Activated naive CD8-positive, alpha-beta T cell (primary cell): Measurements from ENCODE around the gene UBE2V1.

Experiments used
- H3K27ac Mint-ChIP-seq: one replicate; pipeline ENCODE4 v1.8.0; 2021; ENCODE audit warnings: mixed read lengths
- H3K27me3 Mint-ChIP-seq: one replicate; pipeline ENCODE4 v1.8.0; 2021; ENCODE audit warnings: mixed read lengths
- H3K36me3 Mint-ChIP-seq: one replicate; pipeline ENCODE4 v1.8.0; 2021; ENCODE audit warnings: mixed read lengths
- H3K4me1 Mint-ChIP-seq: one replicate; pipeline ENCODE4 v1.8.0; 2021; ENCODE audit warnings: low read depth, mixed read lengths
- H3K4me3 Mint-ChIP-seq: one replicate; pipeline ENCODE4 v1.8.0; 2021; ENCODE audit warnings: mild to moderate bottlenecking, mixed read lengths
- H3K9me3 Mint-ChIP-seq: one replicate; pipeline ENCODE4 v1.8.0; 2021; ENCODE audit warnings: low read depth, mixed read lengths

Gene UBE2V1

DNA sequence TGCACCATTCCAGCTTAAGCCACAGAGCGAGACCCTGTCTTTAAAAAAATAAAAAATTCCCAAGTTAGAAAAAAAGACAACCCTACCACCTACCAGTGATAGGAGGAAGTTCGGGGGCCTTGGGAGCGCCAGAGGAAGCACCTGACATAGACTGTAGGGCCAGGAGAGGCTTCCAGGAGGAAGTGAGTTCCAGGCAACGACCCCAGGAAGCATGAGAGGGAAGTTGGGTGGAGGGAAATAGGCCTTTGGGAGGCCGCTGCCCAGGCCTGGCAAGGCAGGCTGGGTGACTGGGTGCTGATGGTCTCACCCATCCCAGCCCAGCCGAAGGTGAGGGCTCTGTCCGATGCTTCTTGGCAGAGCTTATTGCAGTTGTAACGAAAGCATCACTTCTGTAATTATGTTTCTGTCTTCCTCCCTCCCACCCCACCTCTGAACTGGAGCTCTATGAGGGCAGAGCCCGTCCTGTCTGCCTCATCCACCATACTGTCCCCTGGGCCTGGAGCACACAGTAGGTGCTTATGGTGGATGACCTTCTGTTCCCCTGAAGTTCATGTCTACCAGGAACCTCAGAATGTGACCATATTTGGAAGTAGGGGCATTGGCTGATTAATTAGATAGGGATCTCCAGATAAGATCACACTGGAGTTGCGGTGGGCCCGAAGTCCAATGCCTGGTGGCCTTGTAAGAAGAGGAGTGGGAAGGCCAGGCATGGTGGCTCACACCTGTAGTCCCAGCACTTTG lies 54.1 kb downstream of the UBE2V1 start:
- H3K9me3 Mint-ChIP-seq, result no peaks in the 10 kb centered on the region
- no peaks in the 10 kb centered on the region for H3K36me3 Mint-ChIP-seq
- no peak overlapping the region for H3K4me3 Mint-ChIP-seq
- no peaks in the 10 kb centered on the region for H3K4me1 Mint-ChIP-seq
- no peaks in the 10 kb centered on the region for H3K27me3 Mint-ChIP-seq
- H3K27ac Mint-ChIP-seq, result no peak overlapping the region

DNA sequence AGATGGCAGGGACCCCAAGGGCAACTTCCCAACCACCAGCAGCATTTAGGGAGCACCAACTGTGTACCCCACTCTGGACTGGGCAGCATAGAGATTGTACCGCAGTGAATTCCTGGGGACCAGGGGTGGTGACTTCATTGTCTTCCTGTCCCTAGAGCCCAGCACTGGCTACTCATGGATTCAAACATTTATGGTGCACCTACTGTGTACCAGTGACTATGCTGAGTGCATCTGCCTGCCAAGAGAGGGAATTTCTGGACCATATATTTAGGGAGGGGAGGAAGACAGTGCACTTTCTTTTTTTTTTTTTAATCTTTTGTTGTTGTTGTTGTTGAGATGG lies 55.3 kb downstream of the UBE2V1 start:
- Mint-ChIP-seq H3K4me3 (no peak overlapping the region), H3K27ac (no peak overlapping the region), H3K36me3 (no peaks in the 10 kb centered on the region), H3K9me3 (no peaks in the 10 kb centered on the region), H3K4me1 (no peaks in the 10 kb centered on the region), H3K27me3 (no peaks in the 10 kb centered on the region)

DNA sequence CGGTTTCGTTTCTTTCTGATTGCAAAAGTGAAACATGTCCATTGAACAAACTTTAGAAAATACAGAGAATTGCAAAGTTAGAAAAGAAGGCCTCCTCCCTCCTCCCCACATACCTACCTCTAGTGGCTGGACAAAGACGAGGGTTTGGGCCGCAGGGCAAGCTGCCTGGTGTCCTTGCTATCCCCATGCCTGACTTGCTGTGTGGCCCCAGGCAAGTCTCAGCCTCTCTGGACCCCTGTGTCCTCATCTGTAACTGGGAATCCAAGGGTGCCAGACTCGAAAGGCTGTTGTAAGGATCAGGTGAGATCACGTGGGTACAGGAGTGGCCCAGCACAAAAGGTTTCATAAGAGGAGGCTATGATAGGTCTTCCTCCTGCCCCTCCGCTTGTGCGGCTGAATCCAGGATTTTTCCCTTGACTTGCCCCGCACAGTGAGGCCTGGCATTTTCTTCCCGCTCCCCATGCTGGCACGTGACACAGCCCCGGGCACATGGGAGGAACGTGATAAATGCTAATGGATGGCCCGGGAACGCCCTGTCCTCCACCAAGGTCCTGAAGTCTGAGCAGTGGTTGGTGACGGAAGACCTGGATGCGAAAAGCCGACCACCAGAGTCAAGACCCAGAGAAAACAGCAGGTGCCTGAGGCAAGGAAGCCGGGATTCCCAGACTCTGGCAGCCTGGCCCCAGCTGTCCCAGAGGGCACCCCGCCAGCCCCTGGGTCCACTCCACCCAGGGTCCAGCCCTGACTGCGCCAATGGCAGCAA lies 55.8 kb downstream of the UBE2V1 start:
- H3K4me1 Mint-ChIP-seq, result no peaks in the 10 kb centered on the region
- no peak overlapping the region for H3K27ac Mint-ChIP-seq
- H3K4me3 Mint-ChIP-seq, result no peak overlapping the region
- H3K36me3 Mint-ChIP-seq, result no peaks in the 10 kb centered on the region
- no peaks in the 10 kb centered on the region for H3K9me3 Mint-ChIP-seq
- H3K27me3 Mint-ChIP-seq, result no peaks in the 10 kb centered on the region

DNA sequence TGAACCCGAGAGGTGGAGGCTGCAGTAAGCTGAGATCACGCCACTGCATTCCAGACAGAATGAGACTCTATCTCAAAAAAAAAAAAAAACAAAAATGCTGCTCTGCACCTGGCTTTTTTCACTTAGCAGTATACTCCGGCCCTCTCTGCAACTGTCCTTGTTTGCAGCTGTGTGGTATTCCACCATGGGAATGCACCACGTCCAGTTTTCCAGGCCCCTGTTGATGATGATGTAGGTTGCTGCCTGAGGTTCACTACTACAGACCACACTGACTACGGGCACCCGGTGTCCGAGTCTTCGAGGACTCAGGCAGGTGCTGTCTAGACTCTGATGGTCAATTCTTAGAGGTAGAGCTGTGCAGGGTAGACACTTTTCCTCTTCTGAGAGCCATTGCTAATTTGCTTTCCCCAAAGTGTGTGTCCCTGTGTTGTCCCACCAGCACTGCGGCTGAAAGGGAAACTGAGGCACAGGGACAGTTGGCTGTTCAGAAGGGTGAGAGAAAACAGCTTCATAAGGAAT lies 56.5 kb downstream of the UBE2V1 start:
- H3K4me3 Mint-ChIP-seq, result no peak overlapping the region
- H3K27ac Mint-ChIP-seq, result no peak overlapping the region
- no peaks in the 10 kb centered on the region for H3K36me3 Mint-ChIP-seq
- peaks cover 2% of the 10 kb centered on the region for H3K27me3 Mint-ChIP-seq
- no peaks in the 10 kb centered on the region for H3K9me3 Mint-ChIP-seq
- no peaks in the 10 kb centered on the region for H3K4me1 Mint-ChIP-seq

DNA sequence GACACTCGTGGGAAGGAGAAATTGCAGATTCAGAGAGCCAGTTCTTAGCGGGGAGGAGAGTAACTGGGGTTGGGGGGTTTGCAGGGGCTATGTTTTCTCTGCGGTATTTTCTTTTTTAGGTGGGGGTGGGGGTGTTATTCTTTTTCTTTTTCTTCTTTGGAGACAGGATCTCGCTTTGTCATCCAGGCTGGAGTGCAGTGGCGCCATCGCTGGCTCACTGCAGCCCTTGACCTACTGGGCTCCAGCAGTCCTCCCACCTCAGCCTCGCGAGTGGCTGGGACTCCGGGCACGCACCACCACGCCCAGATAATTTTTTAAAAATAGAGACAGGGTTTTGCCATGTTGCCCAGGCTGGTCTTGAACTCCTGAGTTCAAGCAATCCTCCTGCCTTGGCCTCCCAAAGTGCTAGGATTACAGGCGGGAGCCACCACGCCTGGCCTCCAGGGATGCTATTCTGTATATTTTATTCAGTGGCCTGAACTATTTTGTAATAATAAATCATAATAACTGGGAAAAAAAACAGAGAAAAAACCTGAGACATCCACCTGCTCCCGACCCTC lies 57.3 kb downstream of the UBE2V1 start:
- H3K27ac Mint-ChIP-seq, result no peak overlapping the region
- H3K9me3 Mint-ChIP-seq, result no peaks in the 10 kb centered on the region
- peaks cover 2% of the 10 kb centered on the region for H3K27me3 Mint-ChIP-seq
- H3K4me1 Mint-ChIP-seq, result no peaks in the 10 kb centered on the region
- H3K36me3 Mint-ChIP-seq, result no peaks in the 10 kb centered on the region
- H3K4me3 Mint-ChIP-seq, result no peak overlapping the region

DNA sequence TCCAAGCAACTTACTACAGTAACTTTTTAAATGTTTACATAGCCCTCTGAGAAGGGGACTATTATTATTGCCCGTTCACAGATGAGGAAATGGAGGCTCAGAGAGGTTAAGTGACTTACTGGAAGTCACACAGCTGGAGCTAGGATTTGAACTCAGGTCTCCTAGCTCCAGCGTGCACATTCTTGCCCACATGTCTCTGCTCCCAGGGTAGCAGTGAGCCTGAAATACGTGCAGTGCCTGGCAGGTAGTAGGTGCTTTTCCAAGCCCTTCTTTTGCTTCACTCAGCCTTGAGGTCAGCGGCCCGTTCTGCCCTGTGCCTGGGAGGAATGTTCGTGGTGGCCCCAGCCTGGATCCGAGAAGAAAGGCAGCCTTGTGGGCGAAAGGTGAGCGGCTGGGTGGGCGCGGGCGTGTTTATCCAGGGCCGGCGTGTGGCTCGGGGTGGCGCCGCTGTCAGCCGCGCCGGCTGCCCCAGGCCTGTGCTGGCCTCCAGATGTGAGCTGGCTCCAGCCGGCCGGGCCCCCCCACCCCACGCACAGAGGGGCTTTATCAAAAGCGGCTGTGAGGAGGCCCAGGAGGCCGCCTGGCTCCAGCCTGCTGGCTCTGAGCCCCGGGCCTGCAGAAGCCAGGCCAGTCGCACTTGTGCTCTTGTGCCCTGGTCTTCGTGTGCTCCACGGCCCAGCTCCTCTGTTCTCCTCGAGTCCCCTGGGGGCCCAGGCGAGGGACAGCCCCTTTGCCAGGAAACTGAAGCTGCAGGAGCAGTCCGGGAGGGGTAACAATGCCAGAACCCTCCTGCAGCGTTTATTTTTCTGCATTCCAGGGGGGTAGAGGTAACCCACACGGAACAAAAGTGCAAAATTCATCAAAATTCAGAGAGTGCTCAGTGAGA lies 58.1 kb downstream of the UBE2V1 start:
- H3K4me3 Mint-ChIP-seq, result no peak overlapping the region
- H3K9me3 Mint-ChIP-seq, result no peaks in the 10 kb centered on the region
- H3K36me3 Mint-ChIP-seq, result no peaks in the 10 kb centered on the region
- H3K27me3 Mint-ChIP-seq, result peaks cover 2% of the 10 kb centered on the region
- no peak overlapping the region for H3K27ac Mint-ChIP-seq
- H3K4me1 Mint-ChIP-seq, result no peaks in the 10 kb centered on the region

DNA sequence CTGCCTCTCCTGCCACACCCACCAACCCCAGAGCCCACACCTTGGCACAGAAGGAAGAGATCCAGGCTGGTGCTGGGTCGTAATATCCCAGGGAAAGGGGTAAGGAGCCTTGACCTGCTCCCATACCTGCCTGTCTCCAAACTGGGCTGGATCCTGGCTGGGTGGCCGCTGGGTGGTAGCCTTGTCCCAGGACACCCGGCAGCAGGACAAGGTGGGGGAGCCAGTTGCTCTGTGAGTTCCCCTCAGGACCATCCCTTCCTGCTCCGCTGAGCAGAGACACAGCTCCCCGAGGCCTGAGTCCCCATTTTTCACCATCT lies 58.8 kb downstream of the UBE2V1 start:
- peaks cover 2% of the 10 kb centered on the region for H3K27me3 Mint-ChIP-seq
- H3K27ac Mint-ChIP-seq, result no peak overlapping the region
- no peaks in the 10 kb centered on the region for H3K36me3 Mint-ChIP-seq
- H3K4me1 Mint-ChIP-seq, result no peaks in the 10 kb centered on the region
- no peaks in the 10 kb centered on the region for H3K9me3 Mint-ChIP-seq
- no peak overlapping the region for H3K4me3 Mint-ChIP-seq

DNA sequence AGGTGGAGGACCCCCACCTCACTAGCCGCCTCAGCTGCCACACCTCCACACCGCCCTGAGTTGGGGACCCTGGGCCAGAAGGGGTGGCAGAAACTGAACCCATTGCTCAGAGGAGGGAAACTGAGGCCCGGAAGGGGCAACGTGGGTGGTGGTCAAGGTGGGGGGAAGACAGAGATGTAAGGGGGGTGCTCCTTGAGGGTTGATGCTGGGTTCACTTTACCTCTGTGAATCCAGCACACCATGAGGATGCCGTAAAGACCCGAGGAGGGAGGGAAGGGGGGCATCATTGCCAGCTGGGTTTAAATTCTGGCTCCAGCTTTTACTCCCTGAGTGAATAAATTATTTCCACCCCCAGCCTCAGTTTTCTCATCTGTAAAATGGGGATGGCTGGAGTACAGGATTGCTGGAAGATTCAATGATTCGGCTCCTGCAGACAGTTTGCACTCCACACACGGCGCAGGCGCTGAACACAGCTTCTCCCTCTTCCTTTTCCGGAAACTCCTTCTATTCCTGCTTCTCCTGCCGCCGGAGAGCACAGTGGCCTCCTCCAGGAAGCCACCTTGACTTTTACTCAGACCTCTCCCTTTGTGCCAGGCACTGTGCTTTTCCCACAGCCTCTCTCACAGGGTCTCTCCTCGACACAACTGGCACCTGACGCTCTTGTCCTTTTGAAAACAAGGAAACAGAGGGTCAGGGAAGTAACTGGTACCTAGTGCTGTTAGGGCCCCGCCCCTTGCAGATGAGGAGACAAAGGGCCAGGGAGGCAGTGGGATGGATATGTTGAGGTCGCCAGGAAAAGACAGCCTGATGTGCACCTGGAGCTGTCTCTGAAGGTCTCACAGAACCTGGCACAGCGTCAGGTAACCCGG lies 59.4 kb downstream of the UBE2V1 start:
- H3K4me3 Mint-ChIP-seq, result no peak overlapping the region
- H3K27me3 Mint-ChIP-seq, result peaks cover 2% of the 10 kb centered on the region
- no peaks in the 10 kb centered on the region for H3K9me3 Mint-ChIP-seq
- peaks cover 4% of the 10 kb centered on the region for H3K4me1 Mint-ChIP-seq
- no peaks in the 10 kb centered on the region for H3K36me3 Mint-ChIP-seq
- no peak overlapping the region for H3K27ac Mint-ChIP-seq

DNA sequence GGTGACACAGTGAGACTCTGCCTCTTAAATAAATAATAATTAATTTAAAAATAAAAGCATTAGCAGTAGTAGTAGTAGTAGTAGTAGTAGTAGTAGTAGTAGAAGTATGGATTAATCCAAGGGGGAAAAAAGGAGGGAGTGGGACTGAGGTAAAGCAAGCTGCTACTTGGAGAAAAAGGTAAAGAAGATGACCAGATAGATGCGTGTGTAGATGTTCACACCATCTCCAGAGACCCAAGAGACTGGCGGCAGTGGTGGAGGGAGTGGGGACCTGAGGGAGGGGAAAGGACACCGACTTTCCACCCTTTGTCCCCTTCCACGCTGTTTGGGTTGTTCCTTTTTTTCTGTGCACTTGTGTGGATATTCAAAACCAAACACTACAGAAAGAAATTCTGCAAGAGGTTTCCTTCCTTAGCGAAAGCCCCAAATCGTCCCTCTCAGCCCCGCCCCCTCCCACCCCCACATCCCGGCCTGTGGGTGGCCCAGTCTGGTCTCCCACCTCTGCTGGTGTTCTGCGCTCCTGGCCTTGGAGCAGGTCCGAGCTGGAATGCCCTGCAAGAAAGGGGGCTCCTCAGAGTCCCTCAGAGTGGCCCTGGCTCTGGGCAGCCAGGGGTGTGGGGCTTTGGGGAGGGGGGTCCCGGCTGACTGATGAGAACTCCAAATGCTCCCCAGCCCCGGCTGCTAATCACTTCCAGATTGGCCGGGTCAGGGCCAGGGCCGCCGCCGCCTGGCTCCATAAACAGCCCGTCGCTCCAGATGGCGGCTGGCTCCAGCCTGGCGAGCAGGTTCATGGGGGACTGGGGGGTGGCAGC lies 60.2 kb downstream of the UBE2V1 start:
- H3K27ac Mint-ChIP-seq, result no peak overlapping the region
- peaks cover 2% of the 10 kb centered on the region for H3K27me3 Mint-ChIP-seq
- no peak overlapping the region for H3K4me3 Mint-ChIP-seq
- H3K4me1 Mint-ChIP-seq, result peaks cover 10% of the 10 kb centered on the region
- H3K9me3 Mint-ChIP-seq, result no peaks in the 10 kb centered on the region
- H3K36me3 Mint-ChIP-seq, result no peaks in the 10 kb centered on the region

DNA sequence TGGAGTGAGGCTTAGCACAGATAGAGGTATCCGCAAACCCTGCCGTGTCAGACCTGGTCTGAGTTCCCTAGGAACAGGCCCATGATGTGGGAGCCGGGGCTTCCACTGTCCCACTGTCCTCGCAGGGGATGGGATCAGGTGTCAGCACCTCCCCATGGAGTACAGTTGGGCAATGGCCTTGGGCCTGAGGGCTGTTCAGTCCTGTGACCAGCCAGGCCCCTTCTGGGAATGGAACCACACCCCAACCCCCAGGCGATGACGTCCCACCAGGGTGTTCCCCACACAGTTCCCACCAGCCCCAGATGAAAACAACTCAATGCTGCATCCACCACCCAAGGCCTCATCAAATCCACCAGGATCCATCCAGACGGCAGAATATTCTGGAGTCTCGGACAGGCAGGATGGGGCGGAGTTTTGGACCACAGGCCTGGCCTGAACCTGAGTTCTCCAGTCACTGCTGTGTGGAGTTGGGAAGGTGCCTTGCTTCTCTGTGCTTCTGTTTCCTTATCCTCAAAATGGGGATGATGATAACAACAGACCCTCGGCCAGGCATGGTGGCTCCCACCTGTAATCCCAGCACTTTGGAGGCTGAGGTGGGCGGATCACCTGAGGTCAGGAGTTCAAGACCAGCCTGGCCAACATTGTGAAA lies 62.2 kb downstream of the UBE2V1 start:
- H3K4me3 Mint-ChIP-seq, result no peak overlapping the region
- peaks cover 4% of the 10 kb centered on the region for H3K27me3 Mint-ChIP-seq
- no peak overlapping the region for H3K27ac Mint-ChIP-seq

DNA sequence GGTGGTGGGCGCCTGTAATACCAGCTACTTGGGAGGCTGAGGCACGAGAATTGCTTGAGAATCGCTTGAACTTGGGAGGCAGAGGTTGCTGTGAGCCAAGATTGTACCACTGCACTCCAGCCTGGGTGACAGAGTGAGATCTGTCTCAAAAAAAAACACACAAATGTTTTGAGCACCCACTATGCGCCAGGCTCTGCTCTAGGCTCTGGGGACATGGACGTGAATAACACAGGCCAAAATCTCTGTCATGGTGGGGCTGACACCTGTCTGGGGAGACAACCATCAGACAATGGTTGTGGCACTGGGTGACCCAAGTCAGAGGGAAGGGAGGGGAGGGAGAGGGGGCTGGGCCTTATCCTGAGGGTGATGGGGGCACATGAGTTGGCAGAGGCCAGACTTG lies 62.7 kb downstream of the UBE2V1 start:
- no peak overlapping the region for H3K4me3 Mint-ChIP-seq
- no peaks in the 10 kb centered on the region for H3K9me3 Mint-ChIP-seq
- no peak overlapping the region for H3K27ac Mint-ChIP-seq
- H3K27me3 Mint-ChIP-seq, result peaks cover 5% of the 10 kb centered on the region
- H3K4me1 Mint-ChIP-seq, result peaks cover 10% of the 10 kb centered on the region
- H3K36me3 Mint-ChIP-seq, result peaks cover 2% of the 10 kb centered on the region

More for the DNA sequence above, 62.2 kb downstream of the UBE2V1 start:
- H3K9me3 Mint-ChIP-seq, result no peaks in the 10 kb centered on the region
- peaks cover 2% of the 10 kb centered on the region for H3K36me3 Mint-ChIP-seq
- peaks cover 10% of the 10 kb centered on the region for H3K4me1 Mint-ChIP-seq

DNA sequence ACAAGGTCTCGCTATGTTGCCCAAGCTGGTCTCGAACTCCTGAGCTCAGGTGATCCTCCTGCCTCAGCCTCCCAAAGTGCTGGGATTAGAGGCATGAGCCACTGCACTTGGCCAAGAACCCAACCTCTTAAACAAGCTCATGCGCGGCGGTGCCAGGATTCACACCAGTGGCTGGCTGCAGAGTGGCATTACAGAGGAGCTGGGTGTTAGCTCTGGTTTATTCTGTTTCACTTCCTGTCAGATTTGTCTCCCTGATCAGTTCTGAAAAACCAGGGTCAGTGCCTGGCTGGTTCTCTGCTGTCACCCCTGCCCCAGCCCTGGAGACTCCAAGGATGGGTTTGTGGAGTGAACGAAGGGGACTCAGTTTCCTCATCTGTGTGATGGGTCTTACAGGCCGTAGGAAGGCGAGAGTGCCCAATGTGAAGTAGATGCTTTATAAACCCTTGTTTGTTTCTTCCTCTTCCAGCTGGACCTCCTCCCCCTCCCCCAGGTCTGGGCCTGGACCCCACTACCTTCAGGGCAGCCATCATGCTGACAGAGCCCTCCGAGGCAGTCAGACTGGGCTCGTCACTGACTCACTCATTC lies 63.4 kb downstream of the UBE2V1 start:
- Mint-ChIP-seq H3K4me3 (no peak overlapping the region), H3K27ac (no peak overlapping the region), H3K4me1 (peaks cover 10% of the 10 kb centered on the region), H3K36me3 (peaks cover 2% of the 10 kb centered on the region), H3K27me3 (peaks cover 5% of the 10 kb centered on the region), H3K9me3 (no peaks in the 10 kb centered on the region)
